GM18508 (cell line): ENCODE data around the gene TMCO4.

ENCODE experiments used
- ATAC-seq: cut with Tn5 transposase; IDR thresholded peaks from one replicate; pipeline ENCODE4 v1.9.1; 2021; ENCODE audit warnings: moderate number of reproducible peaks; ENCODE audit not compliant: insufficient read depth, unreplicated experiment

The TMCO4 gene

GRCh38 chr1:19694298-19694697 is 105.4 kb downstream of the TMCO4 start:
- ATAC-seq, result no peak

- no peak for ATAC-seq
These were observed 109.4 kb downstream of the TMCO4 start for GRCh38 chr1:19690342-19690741.

- no peak for ATAC-seq
These were observed 109.9 kb downstream of the TMCO4 start for GRCh38 chr1:19689856-19690255.

GRCh38 chr1:19689085-19689757 is 110.5 kb downstream of the TMCO4 start:
- no peak for ATAC-seq

GRCh38 chr1:19688041-19688842 is 111.5 kb downstream of the TMCO4 start:
- no peak for ATAC-seq

GRCh38 chr1:19687414-19687813 is 112.3 kb downstream of the TMCO4 start:
- no peak for ATAC-seq

- ATAC-seq, result no peak
These were observed 113.7 kb downstream of the TMCO4 start for GRCh38 chr1:19685994-19686393.

GRCh38 chr1:19684677-19685076 is 115.0 kb downstream of the TMCO4 start:
- ATAC-seq, result no peak

GRCh38 chr1:19683351-19683750 is 116.4 kb downstream of the TMCO4 start:
- no peak for ATAC-seq

GRCh38 chr1:19682901-19683300 is 116.8 kb downstream of the TMCO4 start:
- no peak for ATAC-seq

- no peak for ATAC-seq
These were observed 117.5 kb downstream of the TMCO4 start for GRCh38 chr1:19682257-19682656.

GRCh38 chr1:19680644-19681043 is 119.1 kb downstream of the TMCO4 start:
- no peak for ATAC-seq

- no peak for ATAC-seq
These were observed 120.0 kb downstream of the TMCO4 start for GRCh38 chr1:19679691-19680090.

- no peak for ATAC-seq
These were observed 120.7 kb downstream of the TMCO4 start for GRCh38 chr1:19678931-19679453.

GRCh38 chr1:19678493-19678892 is 121.2 kb downstream of the TMCO4 start:
- ATAC-seq, result no peak

- no peak for ATAC-seq
These were observed 123.2 kb downstream of the TMCO4 start for GRCh38 chr1:19676438-19676922.

- no peak for ATAC-seq
These were observed 123.9 kb downstream of the TMCO4 start for GRCh38 chr1:19675797-19676196.

- no peak for ATAC-seq
These were observed 127.5 kb downstream of the TMCO4 start for GRCh38 chr1:19672237-19672636.

GRCh38 chr1:19670787-19671186 is 128.9 kb downstream of the TMCO4 start:
- ATAC-seq, result no peak

- no peak for ATAC-seq
These were observed 130.8 kb downstream of the TMCO4 start for GRCh38 chr1:19668888-19669287.
